Mucosa of rectum (tissue), 2 donors: Measurements from ENCODE around the gene CDKN1A.

ENCODE experiments used
- H3K27ac ChIP-seq, 2 donors: one replicate each; pipeline ENCODE4 v1.7.0; 2013; ENCODE audit warnings: inconsistent platforms in 2 of 2, low read depth in 2 of 2, low read length in 2 of 2
- H3K27me3 ChIP-seq, 2 donors: one replicate each; pipeline ENCODE4 v1.7.0; 2013; ENCODE audit warnings: low read length in 2 of 2; ENCODE audit not compliant: control insufficient read depth in 2 of 2, insufficient read depth in 2 of 2
- H3K36me3 ChIP-seq, 2 donors: one replicate each; pipeline ENCODE4 v1.7.0; 2013; ENCODE audit warnings: low read length in 2 of 2; ENCODE audit not compliant: control insufficient read depth in 2 of 2, insufficient read depth in 2 of 2
- H3K4me1 ChIP-seq, 2 donors: one replicate each; pipeline ENCODE4 v1.7.0; 2013; ENCODE audit warnings: low read length in 2 of 2, mild to moderate bottlenecking in 1 of 2; ENCODE audit not compliant: control insufficient read depth in 2 of 2, insufficient read depth in 2 of 2
- H3K4me3 ChIP-seq, 2 donors: one replicate each; pipeline ENCODE4 v1.7.0; 2013; ENCODE audit warnings: low read length in 2 of 2
- H3K9ac ChIP-seq, 2 donors: one replicate each; pipeline ENCODE4 v1.7.0; 2013; ENCODE audit warnings: low read length in 2 of 2, low read depth in 1 of 2, mild to moderate bottlenecking in 1 of 2
- H3K9me3 ChIP-seq, 2 donors: one replicate each; pipeline ENCODE4 v1.7.0; 2013; ENCODE audit warnings: low read length in 2 of 2; ENCODE audit not compliant: control insufficient read depth in 2 of 2
- donor health status: healthy.
- donor health status: Normal muscosa, but diverticular disease.

The CDKN1A gene

GRCh38 chr6:36678488-36679042 is at the start of gene CDKN1A:
TSS of gene CDKN1A (plus strand) at chr6:36678714. CDS start at chr6:36684102, 5,388 bp downstream.
- Histone ChIP-seq H3K9me3 (no peaks in the 10 kb centered on the region), H3K4me3 (peak within 1 kb of the TSS; percentile 86 to 92), H3K36me3 (peaks cover under 1 to 6% of the 10 kb centered on the region in 2 donors), H3K27ac (peak within 1 kb of the TSS; percentile 98 to 99), H3K4me1 (peaks cover 40 to 46% of the 10 kb centered on the region in 2 donors), H3K9ac (peak within 1 kb of the TSS; percentile 97 to 99), H3K27me3 (no peaks in the 10 kb centered on the region)

GRCh38 chr6:36629784-36630183 is 48.7 kb upstream of the CDKN1A start:
- Histone ChIP-seq H3K4me1 (peaks cover 22 to 29% of the 10 kb centered on the region in 2 donors), H3K9me3 (no peaks in the 10 kb centered on the region), H3K27me3 (no peaks in the 10 kb centered on the region), H3K4me3 (no peak overlapping the region), H3K36me3 (no peaks in the 10 kb centered on the region), H3K9ac (no peak overlapping the region), H3K27ac (no peak overlapping the region)

DNA sequence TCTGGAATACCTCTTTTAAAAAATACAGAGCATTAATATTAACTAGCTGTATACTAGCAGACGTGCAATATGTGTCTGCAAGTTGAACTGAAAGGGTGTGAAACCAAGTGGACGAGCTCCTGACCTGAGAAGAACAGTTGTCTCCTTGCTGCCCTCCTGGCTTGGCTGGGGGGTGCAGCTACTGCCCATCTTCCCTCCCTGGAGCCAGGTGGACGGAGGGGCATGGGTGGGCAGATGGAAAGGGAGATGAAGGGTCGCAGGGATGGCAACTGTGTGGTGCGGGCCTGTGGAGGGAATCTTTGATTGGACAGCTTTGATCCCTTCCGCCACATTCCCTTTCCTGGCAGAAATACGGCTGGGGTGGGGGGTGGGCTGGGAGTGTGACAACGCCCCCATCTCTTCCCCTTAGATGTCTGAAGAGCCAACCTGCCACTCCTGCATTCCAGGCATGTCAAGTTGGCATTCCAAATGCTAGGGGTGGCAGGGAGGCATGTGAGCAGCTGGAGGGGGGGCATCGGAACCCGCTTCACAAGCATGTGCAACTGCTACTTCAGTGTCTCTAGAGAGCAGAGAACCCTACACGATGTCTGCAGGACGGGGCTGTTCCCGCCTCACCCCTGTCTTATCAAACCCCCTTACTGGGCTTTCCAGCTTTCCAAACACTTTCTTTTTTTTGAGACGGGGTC is 47.0 kb upstream of the CDKN1A start:
- no peak overlapping the region for H3K27ac ChIP-seq
- H3K27me3 ChIP-seq = no peaks in the 10 kb centered on the region
- H3K4me3 ChIP-seq = no peak overlapping the region
- no peaks in the 10 kb centered on the region for H3K9me3 ChIP-seq
- H3K4me1 ChIP-seq = peaks cover 15 to 27% of the 10 kb centered on the region in 2 donors
- no peak overlapping the region for H3K9ac ChIP-seq
- no peaks in the 10 kb centered on the region for H3K36me3 ChIP-seq

DNA sequence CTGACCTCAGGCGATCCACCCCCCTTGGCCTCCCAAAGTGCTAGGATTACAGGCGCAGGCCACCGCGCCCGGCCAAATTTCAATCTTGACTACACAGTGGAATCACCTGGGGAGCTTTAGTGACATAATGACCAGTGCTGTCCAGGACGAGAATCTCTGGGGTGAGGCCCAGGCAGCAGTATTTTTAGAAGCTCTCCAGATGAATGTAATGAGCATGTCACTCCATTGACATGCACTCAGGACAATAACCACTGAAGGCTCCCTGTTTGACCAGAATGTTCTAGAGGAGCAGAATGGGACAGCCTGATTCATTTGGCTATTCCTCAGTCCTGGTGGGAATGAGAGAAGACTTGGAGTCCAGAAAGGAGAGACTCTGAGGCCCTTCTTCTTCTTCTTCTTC is 45.1 kb upstream of the CDKN1A start:
- Histone ChIP-seq H3K27ac (no peak overlapping the region), H3K36me3 (no peaks in the 10 kb centered on the region), H3K9ac (no peak overlapping the region), H3K4me3 (no peak overlapping the region), H3K9me3 (no peaks in the 10 kb centered on the region), H3K27me3 (no peaks in the 10 kb centered on the region), H3K4me1 (peaks cover 8 to 18% of the 10 kb centered on the region in 2 donors)

DNA sequence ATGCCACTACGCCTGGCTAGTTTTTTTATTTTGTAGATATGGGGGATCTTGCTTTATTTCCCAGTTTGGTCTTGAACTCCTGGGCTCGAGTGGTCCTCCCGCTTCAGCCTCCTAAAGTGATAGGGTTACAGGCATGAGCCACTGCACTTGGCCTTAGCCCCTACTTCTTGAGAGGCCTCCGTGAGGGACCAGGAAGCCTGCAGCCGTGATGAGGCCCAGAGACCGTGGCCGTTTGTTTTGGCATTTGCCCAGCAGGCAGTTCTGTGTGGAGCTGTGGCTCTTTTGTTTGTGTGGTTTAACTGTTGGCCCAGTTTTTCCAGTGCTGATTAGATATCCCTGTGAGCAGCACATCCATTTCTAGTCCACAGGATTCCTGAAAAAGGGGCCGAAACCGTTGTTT is 44.6 kb upstream of the CDKN1A start:
- Histone ChIP-seq H3K9ac (no peak overlapping the region), H3K27ac (peak overlapping the region in 1 of 2 donors; percentile 27), H3K36me3 (no peaks in the 10 kb centered on the region), H3K4me1 (peaks cover 8 to 18% of the 10 kb centered on the region in 2 donors), H3K9me3 (no peaks in the 10 kb centered on the region), H3K27me3 (no peaks in the 10 kb centered on the region), H3K4me3 (no peak overlapping the region)

GRCh38 chr6:36634317-36635108 is 44.0 kb upstream of the CDKN1A start:
- H3K27ac ChIP-seq = peak overlapping the region in 1 of 2 donors; percentile 27
- no peaks in the 10 kb centered on the region for H3K36me3 ChIP-seq
- H3K9ac ChIP-seq = no peak overlapping the region
- H3K4me3 ChIP-seq = no peak overlapping the region
- H3K4me1 ChIP-seq = peaks cover 8 to 14% of the 10 kb centered on the region in 2 donors
- no peaks in the 10 kb centered on the region for H3K27me3 ChIP-seq
- no peaks in the 10 kb centered on the region for H3K9me3 ChIP-seq

GRCh38 chr6:36636283-36636682 is 42.2 kb upstream of the CDKN1A start:
- Histone ChIP-seq H3K9me3 (no peaks in the 10 kb centered on the region), H3K27ac (no peak overlapping the region), H3K9ac (no peak overlapping the region)

DNA sequence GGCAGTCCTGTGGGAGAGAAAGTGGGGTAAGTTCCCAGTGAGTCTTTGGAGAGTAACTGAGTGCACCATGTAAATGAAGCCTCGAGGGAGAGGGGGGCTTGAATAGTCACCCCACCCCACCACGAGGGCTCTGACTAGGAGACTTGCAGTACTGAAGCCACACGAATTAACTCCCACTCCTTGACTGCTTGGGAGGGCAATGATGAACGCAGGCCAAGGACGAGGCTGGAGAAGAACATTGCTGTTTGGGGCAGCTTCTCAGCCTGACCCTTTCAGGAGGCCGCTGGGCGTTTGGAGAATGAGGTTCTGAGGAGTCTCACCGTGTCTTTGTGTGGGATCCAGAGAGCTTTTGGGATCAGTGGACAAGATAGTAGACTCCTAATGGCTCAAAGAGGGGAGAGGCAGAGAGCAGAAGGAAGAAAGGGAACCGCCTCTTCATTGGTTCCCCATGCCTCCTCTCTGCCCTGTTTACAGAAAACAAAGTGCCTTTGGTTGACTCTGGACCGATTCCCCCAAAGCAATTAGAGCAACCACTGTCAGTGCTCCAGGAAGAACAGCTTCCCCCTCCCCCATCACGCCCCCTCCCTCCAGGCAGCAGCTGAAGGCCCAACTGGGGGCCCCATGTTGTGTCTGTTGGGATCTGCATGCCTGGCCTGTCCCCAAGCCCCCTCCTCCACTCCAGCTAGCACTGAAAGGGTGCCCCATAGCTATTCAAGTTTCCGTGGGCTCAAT is 41.7 kb upstream of the CDKN1A start:
- Histone ChIP-seq H3K9me3 (no peaks in the 10 kb centered on the region), H3K9ac (no peak overlapping the region), H3K4me3 (no peak overlapping the region), H3K4me1 (peaks cover 17% of the 10 kb centered on the region in 2 donors), H3K27me3 (no peaks in the 10 kb centered on the region), H3K27ac (no peak overlapping the region), H3K36me3 (no peaks in the 10 kb centered on the region)

More at GRCh38 chr6:36636283-36636682, 42.2 kb upstream of the CDKN1A start:
- Histone ChIP-seq H3K36me3 (no peaks in the 10 kb centered on the region), H3K4me3 (no peak overlapping the region), H3K27me3 (no peaks in the 10 kb centered on the region), H3K4me1 (peaks cover 13 to 14% of the 10 kb centered on the region in 2 donors)

DNA sequence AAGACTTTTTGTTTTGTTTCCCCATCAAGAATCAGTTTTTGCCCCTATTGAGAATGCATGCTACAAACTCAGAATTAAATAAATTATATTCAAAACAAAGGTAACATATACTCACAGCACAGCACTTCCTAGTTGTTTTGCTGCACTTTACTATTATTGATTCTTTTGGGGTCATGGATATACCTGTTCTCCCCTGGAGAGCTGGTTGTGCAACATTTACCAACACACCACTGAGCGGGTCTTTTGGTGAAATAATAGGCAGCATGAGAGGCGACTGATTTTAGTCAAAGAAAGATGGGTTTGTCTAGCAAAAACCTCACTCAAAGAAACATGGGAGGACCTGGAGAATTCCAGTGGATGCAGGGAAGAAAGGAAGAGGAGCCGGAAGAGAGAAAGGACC is 39.9 kb upstream of the CDKN1A start:
- H3K4me1 ChIP-seq = peaks cover 30 to 32% of the 10 kb centered on the region in 2 donors
- H3K36me3 ChIP-seq = no peaks in the 10 kb centered on the region
- H3K9me3 ChIP-seq = no peaks in the 10 kb centered on the region
- H3K27ac ChIP-seq = no peak overlapping the region
- no peak overlapping the region for H3K9ac ChIP-seq
- no peak overlapping the region for H3K4me3 ChIP-seq
- H3K27me3 ChIP-seq = no peaks in the 10 kb centered on the region
